ENCODE data around the gene MARK4.

GRCh38 chr19:45293682-45294081 lies 42.6 kb downstream of the MARK4 start:
- TF ChIP-seq CTCF (IDR thresholded peaks at IDR 0.05) (no peak), POLR2A (IDR thresholded peaks at IDR 0.05) (no peak), EP300 (IDR thresholded peaks at IDR 0.05) (no peak)

All from ovary (tissue), 3 donors.